Measurements from ENCODE around the gene RHOV.

DNA sequence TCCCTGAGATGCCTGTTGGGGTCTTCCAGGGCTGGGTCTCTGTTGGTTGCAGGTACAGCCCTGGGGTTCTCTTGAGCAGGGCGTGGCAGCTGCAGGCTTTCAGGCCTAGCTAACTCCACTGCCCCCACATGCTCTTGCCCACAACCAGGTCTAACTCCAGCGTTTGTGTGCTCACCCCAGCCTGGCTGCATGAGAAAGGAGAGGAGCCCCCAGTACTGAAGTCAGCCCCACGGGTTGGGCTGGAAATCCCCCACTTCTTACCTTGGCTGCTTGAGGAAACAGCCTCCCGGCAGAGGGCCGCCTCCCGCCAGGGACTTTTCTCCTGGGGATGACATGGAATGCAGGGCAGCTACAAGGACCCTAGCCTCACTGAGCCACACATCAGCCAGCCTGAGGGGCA, 38.4 kb upstream of the RHOV start:
- no peak for TF ChIP-seq CTCF (conservative IDR thresholded peaks at IDR 0.05 in 1 of 2, IDR thresholded peaks at IDR 0.05 in 1 of 2; ENCODE audit: low read depth in 1 of 2, low read length in 2 of 2)
- no peak for TF ChIP-seq EZH2 (IDR thresholded peaks at IDR 0.05; ENCODE audit: low read length, missing control alignments)

All from fibroblast of lung (primary cell).